Activated CD8-positive, alpha-beta T cell treated with anti-CD3 and anti-CD28 coated beads for 36 hours (primary cell): ENCODE data around the gene CACNA2D2. TPM values are rescaled to one million over a fixed set of nuclear protein-coding genes. Genes with fewer than 3 reads are reported as not detected.

ENCODE experiments used
- ATAC-seq: fragments of 200-7000 bp; cut with Tn5 transposase; one replicate; pipeline ENCODE4 v1.10.0; 2021; ENCODE audit warnings: mild to moderate bottlenecking, moderate library complexity
- CTCF ChIA-PET: fragments of 350-600 bp; sonication (Branson Sonifier 250); formaldehyde crosslinking; loops from one replicate; lab custom pipeline; 2021; ENCODE audit warnings: antibody characterized with exemption; lab: Charles Lee
- POLR2A ChIA-PET: fragments of 350-600 bp; sonication (Branson Sonifier 250); formaldehyde crosslinking; loops from one replicate; lab custom pipeline; 2021; ENCODE audit warnings: antibody characterized with exemption; lab: Charles Lee
- DNase-seq: peaks from one replicate; pipeline ENCODE4 v3.0.0-alpha.2; 2020
- H3K27ac Mint-ChIP-seq: one replicate; pipeline ENCODE4 v1.8.0; 2021; ENCODE audit warnings: mild to moderate bottlenecking, mixed read lengths
- H3K27me3 Mint-ChIP-seq: one replicate; pipeline ENCODE4 v1.8.0; 2021; ENCODE audit warnings: mixed read lengths
- H3K36me3 Mint-ChIP-seq: one replicate; pipeline ENCODE4 v1.8.0; 2021; ENCODE audit warnings: low read depth, mixed read lengths
- H3K4me1 Mint-ChIP-seq: one replicate; pipeline ENCODE4 v1.8.0; 2021; ENCODE audit warnings: low read depth, mixed read lengths
- H3K4me3 Mint-ChIP-seq: one replicate; pipeline ENCODE4 v1.8.0; 2021; ENCODE audit warnings: mild to moderate bottlenecking, moderate library complexity, mixed read lengths
- H3K9me3 Mint-ChIP-seq: one replicate; pipeline ENCODE4 v1.8.0; 2021; ENCODE audit warnings: mixed read lengths
- intact Hi-C: fragments of 100-400 bp; cut with micrococcal nuclease; formaldehyde crosslinking; loops from one replicate; pipeline ENCODE4 v1.10.0; 2022
- total RNA-seq, 2 experiments: library from RNA; stranded (reverse); gene quantifications; one replicate each; pipeline ENCODE4 v1.2.3, GENCODE V29; 2021
- TF ChIP-seq, protein P1 (sequence below): fragments of 200-600 bp; IDR thresholded peaks from one replicate; pipeline ENCODE4 v1.8.0; 2022; ENCODE audit warnings: antibody characterized with exemption, mild to moderate bottlenecking

Gene CACNA2D2
- total RNA-seq, 2 experiments from 2014 or later, result 1.6 to 2.1 TPM

DNA sequence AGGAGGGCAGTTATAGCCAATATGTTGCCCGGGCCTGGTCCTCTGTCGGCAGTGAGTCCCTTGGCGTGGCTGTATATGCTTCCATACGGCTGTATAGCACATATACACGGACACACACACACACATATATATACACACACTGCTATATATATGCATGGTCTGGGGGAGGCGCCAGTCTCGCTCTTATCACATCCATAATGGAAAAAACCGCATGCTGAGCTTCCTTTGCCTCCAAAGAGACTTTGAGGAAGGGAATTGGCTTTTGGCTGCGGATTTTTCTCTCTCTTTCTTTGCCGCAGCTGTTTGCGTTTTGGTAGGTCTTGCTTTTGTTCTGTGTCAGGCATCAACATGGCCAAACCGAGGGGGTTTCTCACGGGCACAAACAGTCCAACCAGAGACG, 132.8 kb downstream of the CACNA2D2 start:
- TF ChIP-seq, protein P1, sequence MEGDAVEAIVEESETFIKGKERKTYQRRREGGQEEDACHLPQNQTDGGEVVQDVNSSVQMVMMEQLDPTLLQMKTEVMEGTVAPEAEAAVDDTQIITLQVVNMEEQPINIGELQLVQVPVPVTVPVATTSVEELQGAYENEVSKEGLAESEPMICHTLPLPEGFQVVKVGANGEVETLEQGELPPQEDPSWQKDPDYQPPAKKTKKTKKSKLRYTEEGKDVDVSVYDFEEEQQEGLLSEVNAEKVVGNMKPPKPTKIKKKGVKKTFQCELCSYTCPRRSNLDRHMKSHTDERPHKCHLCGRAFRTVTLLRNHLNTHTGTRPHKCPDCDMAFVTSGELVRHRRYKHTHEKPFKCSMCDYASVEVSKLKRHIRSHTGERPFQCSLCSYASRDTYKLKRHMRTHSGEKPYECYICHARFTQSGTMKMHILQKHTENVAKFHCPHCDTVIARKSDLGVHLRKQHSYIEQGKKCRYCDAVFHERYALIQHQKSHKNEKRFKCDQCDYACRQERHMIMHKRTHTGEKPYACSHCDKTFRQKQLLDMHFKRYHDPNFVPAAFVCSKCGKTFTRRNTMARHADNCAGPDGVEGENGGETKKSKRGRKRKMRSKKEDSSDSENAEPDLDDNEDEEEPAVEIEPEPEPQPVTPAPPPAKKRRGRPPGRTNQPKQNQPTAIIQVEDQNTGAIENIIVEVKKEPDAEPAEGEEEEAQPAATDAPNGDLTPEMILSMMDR, result no peak
- CTCF ChIA-PET, result interaction anchor here (1.8 kb wide), 1 partner anchor 172 kb away, joined by 7 read pairs; no protein-coding TSS in a partner anchor
- Mint-ChIP-seq H3K4me1 (peaks cover 16% of the 10 kb centered on the region), H3K36me3 (no peaks in the 10 kb centered on the region), H3K27me3 (no peaks in the 10 kb centered on the region), H3K27ac (no peak overlapping the region), H3K9me3 (no peaks in the 10 kb centered on the region), H3K4me3 (no peak overlapping the region)
- intact Hi-C loops, result no loop called here
- ATAC-seq (no peak), DNase-seq (no peak)
- POLR2A ChIA-PET, result interaction anchor here (0.8 kb wide), 1 partner anchor 237 kb away, joined by 4 read pairs; no protein-coding TSS in a partner anchor

DNA sequence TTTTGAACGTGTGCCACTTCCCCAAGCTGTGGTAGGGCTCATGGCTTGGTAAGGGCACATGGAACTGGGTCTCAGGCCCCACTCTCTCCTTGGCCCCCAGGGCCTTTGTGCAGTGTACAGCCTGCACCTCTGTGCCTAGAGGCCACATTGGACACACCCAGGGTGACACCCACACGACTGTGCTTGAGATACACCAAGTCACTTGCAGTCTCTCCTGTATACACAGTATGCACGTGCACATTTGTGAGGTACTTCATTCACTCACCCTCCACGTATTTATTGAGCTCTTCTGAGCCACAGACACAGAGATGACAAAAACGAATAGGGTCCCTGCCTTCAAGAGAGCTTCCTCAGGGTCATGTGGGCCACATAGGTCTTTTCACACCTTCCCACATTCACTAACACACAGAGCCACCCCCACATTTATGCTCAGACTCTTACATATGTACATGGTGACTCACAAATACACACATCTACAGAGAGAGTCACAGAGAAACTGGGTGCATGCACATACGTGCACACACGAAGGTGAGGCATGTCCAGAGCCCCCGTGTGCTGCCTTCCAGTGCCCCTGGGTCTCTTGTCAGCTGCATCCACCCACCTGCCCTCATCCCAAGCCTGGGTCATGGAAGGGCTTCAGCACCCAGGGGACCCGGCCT, 134.3 kb downstream of the CACNA2D2 start:
- POLR2A ChIA-PET, result interaction anchor here (1.1 kb wide), 1 partner anchor 18 kb away, joined by 3 read pairs; the partner anchor contains the start of genes CYB561D2 and NPRL2
- no peaks in the 10 kb centered on the region for H3K9me3 Mint-ChIP-seq

DNA sequence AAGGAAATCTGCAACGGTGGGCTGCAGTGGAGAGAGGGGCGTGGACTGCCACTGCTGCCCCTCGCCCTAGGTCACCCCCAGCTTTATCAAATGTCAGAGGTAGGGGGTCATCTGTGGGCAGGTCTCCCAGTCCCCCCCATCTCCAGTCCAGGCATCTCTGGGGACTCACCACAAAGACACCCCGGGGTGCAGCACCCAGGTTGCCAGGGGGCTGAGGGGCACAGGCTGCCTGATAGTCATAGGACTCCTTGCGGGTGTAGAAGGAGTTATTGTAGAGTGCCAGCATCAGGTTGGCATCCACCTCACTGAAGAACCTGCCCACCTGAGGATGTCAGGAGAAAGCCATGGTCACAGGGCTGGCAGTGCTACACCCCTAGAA, 137.6 kb downstream of the CACNA2D2 start:
- ChIA-PET POLR2A (interaction anchor here (1.3 to 1.6 kb wide), 3 partner anchors 11 to 31 kb away, joined by 3 to 5 read pairs (median 3); no protein-coding TSS in a partner anchor), CTCF (interaction anchor here (0.8 to 1.8 kb wide), 6 partner anchors 13 to 176 kb away, joined by 3 to 7 read pairs (median 3); no protein-coding TSS in a partner anchor)
- Mint-ChIP-seq H3K9me3 (no peaks in the 10 kb centered on the region), H3K27me3 (no peaks in the 10 kb centered on the region), H3K36me3 (no peaks in the 10 kb centered on the region), H3K4me1 (peaks cover 12% of the 10 kb centered on the region), H3K27ac (peak overlapping the region; percentile 78), H3K4me3 (peak overlapping the region; percentile 74)
- ATAC-seq (no peak), DNase-seq (no peak)
- intact Hi-C loops, result no loop called here
- TF ChIP-seq, protein P1, result no peak

More for the DNA sequence above, 134.3 kb downstream of the CACNA2D2 start:
- Mint-ChIP-seq H3K4me3 (no peak overlapping the region), H3K4me1 (peaks cover 17% of the 10 kb centered on the region), H3K36me3 (no peaks in the 10 kb centered on the region), H3K27me3 (no peaks in the 10 kb centered on the region), H3K27ac (no peak overlapping the region)
- TF ChIP-seq, protein P1, result no peak
- ATAC-seq (no peak), DNase-seq (no peak)
- intact Hi-C loops, result no loop called here
- CTCF ChIA-PET, result interaction anchor here (1.8 kb wide), 1 partner anchor 173 kb away, joined by 7 read pairs; no protein-coding TSS in a partner anchor

DNA sequence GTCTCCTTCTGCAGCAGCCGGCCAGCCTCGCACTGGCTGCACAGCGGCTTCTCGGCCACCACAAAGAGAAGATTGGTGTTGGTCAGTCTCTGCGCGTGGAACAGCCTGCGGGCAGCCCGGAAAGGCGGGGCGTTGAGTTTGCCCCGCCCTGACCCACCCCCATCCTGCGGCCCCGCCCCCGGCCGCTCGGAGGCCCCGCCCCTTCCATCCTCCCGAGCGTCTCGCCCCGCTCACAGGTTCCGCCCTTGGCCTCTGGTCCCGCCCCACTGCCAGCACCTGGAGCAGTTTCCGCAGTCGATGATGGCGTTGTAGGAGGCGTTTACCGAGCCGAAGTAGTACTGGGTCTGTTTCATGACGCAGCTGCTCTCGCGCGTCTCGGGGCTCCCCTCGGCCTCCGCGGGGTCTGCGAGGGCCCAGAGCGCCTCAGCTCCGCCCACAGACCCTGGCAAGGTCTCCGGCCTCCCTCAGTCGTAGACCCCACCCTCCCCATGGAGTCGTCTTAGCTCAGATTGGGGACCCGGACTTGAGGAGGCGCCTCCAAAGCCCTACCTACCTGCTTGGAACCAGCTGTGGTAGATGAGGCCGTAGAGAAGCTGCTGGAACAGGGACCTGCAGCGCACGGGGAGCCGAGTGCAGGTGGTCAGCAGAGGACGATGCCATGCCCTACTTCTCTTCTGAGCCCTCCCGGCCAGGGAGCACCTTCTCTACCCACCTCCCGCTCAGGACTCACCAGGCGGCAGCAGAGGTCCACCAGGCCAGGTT, 138.2 kb downstream of the CACNA2D2 start:
- Mint-ChIP-seq H3K4me3 (peak overlapping the region; percentile 74), H3K27me3 (no peaks in the 10 kb centered on the region), H3K4me1 (peaks cover 12% of the 10 kb centered on the region), H3K36me3 (no peaks in the 10 kb centered on the region), H3K27ac (peak overlapping the region; percentile 78), H3K9me3 (no peaks in the 10 kb centered on the region)
- CTCF ChIA-PET, result interaction anchor here (0.8 to 1.8 kb wide), 7 partner anchors 12 to 185 kb away, joined by 3 to 7 read pairs (median 3); no protein-coding TSS in a partner anchor
- POLR2A ChIA-PET, result interaction anchor here (1.0 to 1.6 kb wide), 5 partner anchors 10 to 204 kb away, joined by 3 to 8 read pairs (median 3); partner anchors contain the start of genes CYB561D2, HEMK1 and NPRL2
- peak; percentile 97 for DNase-seq
- TF ChIP-seq, protein P1, result no peak
- intact Hi-C loops, result no loop called here
- peak; percentile 98 for ATAC-seq
